HepG2 (cell line): ENCODE results near the gene ABCC3. TPM values are rescaled to one million over a fixed set of nuclear protein-coding genes. Genes with fewer than 3 reads are reported as not detected.

ENCODE experiments used
- BRD4 ChIP-seq: sonication (generic); formaldehyde crosslinking; IDR thresholded peaks from 2 replicates; pipeline ENCODE4 v1.4.0; 2020; ENCODE audit warnings: missing genetic modification reagents
- HES4 ChIP-seq: sonication (generic); formaldehyde crosslinking; IDR thresholded peaks from 2 replicates; pipeline ENCODE4 v1.9.0; 2021; ENCODE audit warnings: mild to moderate bottlenecking, missing genetic modification reagents, borderline replicate concordance
- JUNB ChIP-seq: sonication (generic); formaldehyde crosslinking; IDR thresholded peaks from 2 replicates; pipeline ENCODE4 v1.8.0; 2022; ENCODE audit warnings: missing genetic modification reagents, mild to moderate bottlenecking, borderline replicate concordance
- LCORL ChIP-seq, 2 experiments: fragments of 450-650 bp in 1 of 2; sonication (generic) in 1 of 2; formaldehyde crosslinking in 1 of 2; IDR thresholded peaks; 2 replicates each; pipeline versions ENCODE4 v1.5.0 to v1.6.1; 2017 to 2020; ENCODE audit warnings: antibody characterized with exemption in 1 of 2, missing genetic modification reagents in 1 of 2
- MED1 ChIP-seq: sonication (generic); formaldehyde crosslinking; IDR thresholded peaks from 2 replicates; pipeline ENCODE4 v1.4.0; 2020; ENCODE audit warnings: missing genetic modification reagents
- NCOR1 ChIP-seq: fragments of 200-600 bp; sonication (generic); IDR thresholded peaks from 2 replicates; pipeline ENCODE4 v1.7.0; 2017; ENCODE audit warnings: antibody characterized with exemption, low read length, borderline replicate concordance
- PLRG1 ChIP-seq: fragments of 450-650 bp; conservative IDR thresholded peaks from 2 replicates; pipeline ENCODE4 v1.6.1; 2016
- POGK ChIP-seq: sonication (generic); formaldehyde crosslinking; conservative IDR thresholded peaks from 2 replicates; pipeline ENCODE4 v1.8.0; 2022; ENCODE audit warnings: mild to moderate bottlenecking, moderate library complexity, missing genetic modification reagents
- SNAPC4 ChIP-seq: sonication (generic); formaldehyde crosslinking; IDR thresholded peaks from 2 replicates; pipeline ENCODE4 v1.4.0; 2020; ENCODE audit warnings: mild to moderate bottlenecking, missing genetic modification reagents
- TEAD3 ChIP-seq: optimal IDR thresholded peaks from 2 replicates; pipeline ENCODE3; 2016; ENCODE audit warnings: borderline replicate concordance
- ZBTB1 ChIP-seq: sonication (generic); formaldehyde crosslinking; IDR thresholded peaks from 2 replicates; pipeline ENCODE4 v1.4.0; 2020; ENCODE audit warnings: missing genetic modification reagents, borderline replicate concordance
- ZNF160 ChIP-seq: sonication (generic); formaldehyde crosslinking; IDR thresholded peaks from 2 replicates; pipeline ENCODE4 v1.8.0; 2022; ENCODE audit warnings: mild to moderate bottlenecking, inconsistent platforms, missing genetic modification reagents
- ZNF20 ChIP-seq: sonication (generic); formaldehyde crosslinking; IDR thresholded peaks from 2 replicates; pipeline ENCODE4 v1.4.0; 2020; ENCODE audit warnings: mild to moderate bottlenecking, moderate library complexity, missing genetic modification reagents
- ZNF446 ChIP-seq: sonication (generic); formaldehyde crosslinking; IDR thresholded peaks from 2 replicates; pipeline ENCODE4 v1.5.0; 2020; ENCODE audit warnings: mild to moderate bottlenecking, missing genetic modification reagents
- ZNF589 ChIP-seq: sonication (generic); formaldehyde crosslinking; conservative IDR thresholded peaks from 2 replicates; pipeline ENCODE4 v1.8.0; 2022; ENCODE audit warnings: mild to moderate bottlenecking, moderate library complexity, missing genetic modification reagents
- ZNF879 ChIP-seq: sonication (generic); formaldehyde crosslinking; IDR thresholded peaks from 2 replicates; pipeline ENCODE4 v1.8.1; 2023; ENCODE audit warnings: missing genetic modification reagents
- polyA plus RNA-seq, 8 experiments: library from polyadenylated mRNA; depleted of rRNA in 3 of 8; stranded (reverse) in 7 of 8; unstranded in 1 of 8; fragments of >200 nt; fragmentation: Illumina TruSeq in 4 of 8; extraction: Trizol in 4 of 8; gene quantifications; 2 replicates each; pipeline versions ENCODE4 v1.2.1 to v1.2.3, GENCODE V29; 2011 to 2016; ENCODE audit warnings: low read depth in 4 of 8, missing spikeins in 1 of 8, mixed read lengths in 1 of 8; ENCODE audit not compliant: insufficient read depth in 1 of 8
- total RNA-seq, 5 experiments: library from RNA; depleted of rRNA; stranded (reverse); fragments of >200 nt; fragmentation: Illumina TruSeq; extraction: Trizol; gene quantifications; 2 replicates each; pipeline ENCODE4 v1.2.3, GENCODE V29; 2016; ENCODE audit warnings: low read depth in 1 of 5
- TF ChIP-seq, protein P1 (sequence below): sonication (generic); formaldehyde crosslinking; conservative IDR thresholded peaks from 2 replicates; pipeline ENCODE4 v1.8.0; 2022; ENCODE audit warnings: missing genetic modification reagents
- TF ChIP-seq, protein P2 (sequence below), 2 experiments: fragments of 450-650 bp in 1 of 2; sonication (generic) in 1 of 2; formaldehyde crosslinking; IDR thresholded peaks; 2 replicates each; pipeline versions ENCODE4 v1.5.0 to v1.8.0; 2020 to 2022; ENCODE audit warnings: mild to moderate bottlenecking in 1 of 2, missing genetic modification reagents in 1 of 2

ABCC3 gene
- total and polyA plus RNA-seq, 2 of the 13 experiments (the other 11 are each of a cell fraction or from before 2014, with no cell fraction given), result 25.2 to 50.7 TPM

DNA sequence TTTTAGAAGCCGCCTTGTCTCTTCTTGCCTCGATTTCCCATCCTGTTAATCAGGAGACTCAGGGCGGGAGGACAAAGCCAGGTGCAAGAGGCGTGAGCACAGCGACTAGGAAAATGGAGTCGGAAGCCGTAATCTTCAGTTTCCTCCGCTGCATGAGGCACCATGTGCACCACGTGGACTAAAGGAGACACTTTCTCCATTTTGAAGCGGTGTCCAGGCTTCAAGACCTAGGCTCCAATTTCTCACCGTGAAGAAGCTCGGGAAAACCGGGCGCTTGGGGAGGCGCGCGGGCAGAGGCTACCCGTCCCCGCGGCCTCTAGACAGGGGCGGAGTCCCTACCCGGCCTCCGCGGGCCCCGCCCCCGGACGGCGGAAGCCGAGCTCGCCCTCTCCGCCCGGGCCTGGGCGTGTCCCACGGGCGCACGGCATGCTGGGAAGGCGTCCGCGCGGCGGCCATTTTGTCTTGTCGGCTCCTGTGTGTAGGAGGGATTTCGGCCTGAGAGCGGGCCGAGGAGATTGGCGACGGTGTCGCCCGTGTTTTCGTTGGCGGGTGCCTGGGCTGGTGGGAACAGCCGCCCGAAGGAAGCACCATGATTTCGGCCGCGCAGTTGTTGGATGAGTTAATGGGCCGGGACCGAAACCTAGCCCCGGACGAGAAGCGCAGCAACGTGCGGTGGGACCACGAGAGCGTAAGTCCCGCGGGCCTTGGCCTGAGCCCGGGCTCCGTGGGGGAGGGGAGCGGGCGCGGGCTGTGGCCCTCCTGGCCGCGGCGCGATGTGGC, 84.7 kb downstream of the ABCC3 start, which contains the start of gene LUC7L3 (continued):
- TF ChIP-seq SNAPC4 (CRISPR knock-in tag) (peak; percentile 70; the same call in 1 of the 2 replicates), TEAD3 (CRISPR knock-in tag) (peak; percentile 59), PLRG1 (no peak), LCORL (IDR thresholded peaks at IDR 0.05) (peak; percentile 72), LCORL (CRISPR knock-in tag; IDR thresholded peaks at IDR 0.05) (peak; percentile 82), ZNF446 (peak; percentile 95; the same call in 1 of the 2 replicates), ZBTB1 (CRISPR knock-in tag) (0 out of 2 replicates have a peak, but pooled peaks have one; percentile 16), MED1 (CRISPR knock-in tag) (peak; percentile 76), JUNB (CRISPR knock-in tag) (no peak; the same call in 1 of the 2 replicates), NCOR1 (peak; percentile 54; the same call in 1 of the 2 replicates), POGK (CRISPR knock-in tag) (peak; percentile 79), ZNF879 (CRISPR knock-in tag) (peak; percentile 85; the same call in 1 of the 2 replicates), ZNF20 (CRISPR knock-in tag) (peak; percentile 63; the same call in 1 of the 2 replicates), ZNF160 (peak; percentile 37; the same call in 1 of the 2 replicates), BRD4 (peak; percentile 46), ZNF589 (CRISPR knock-in tag) (peak; percentile 38; the same call in 1 of the 2 replicates), HES4 (CRISPR knock-in tag) (peak; percentile 76)
- TF ChIP-seq, protein P1, sequence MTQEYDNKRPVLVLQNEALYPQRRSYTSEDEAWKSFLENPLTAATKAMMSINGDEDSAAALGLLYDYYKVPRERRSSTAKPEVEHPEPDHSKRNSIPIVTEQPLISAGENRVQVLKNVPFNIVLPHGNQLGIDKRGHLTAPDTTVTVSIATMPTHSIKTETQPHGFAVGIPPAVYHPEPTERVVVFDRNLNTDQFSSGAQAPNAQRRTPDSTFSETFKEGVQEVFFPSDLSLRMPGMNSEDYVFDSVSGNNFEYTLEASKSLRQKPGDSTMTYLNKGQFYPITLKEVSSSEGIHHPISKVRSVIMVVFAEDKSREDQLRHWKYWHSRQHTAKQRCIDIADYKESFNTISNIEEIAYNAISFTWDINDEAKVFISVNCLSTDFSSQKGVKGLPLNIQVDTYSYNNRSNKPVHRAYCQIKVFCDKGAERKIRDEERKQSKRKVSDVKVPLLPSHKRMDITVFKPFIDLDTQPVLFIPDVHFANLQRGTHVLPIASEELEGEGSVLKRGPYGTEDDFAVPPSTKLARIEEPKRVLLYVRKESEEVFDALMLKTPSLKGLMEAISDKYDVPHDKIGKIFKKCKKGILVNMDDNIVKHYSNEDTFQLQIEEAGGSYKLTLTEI (CRISPR knock-in tag), result no peak
- TF ChIP-seq, protein P2, sequence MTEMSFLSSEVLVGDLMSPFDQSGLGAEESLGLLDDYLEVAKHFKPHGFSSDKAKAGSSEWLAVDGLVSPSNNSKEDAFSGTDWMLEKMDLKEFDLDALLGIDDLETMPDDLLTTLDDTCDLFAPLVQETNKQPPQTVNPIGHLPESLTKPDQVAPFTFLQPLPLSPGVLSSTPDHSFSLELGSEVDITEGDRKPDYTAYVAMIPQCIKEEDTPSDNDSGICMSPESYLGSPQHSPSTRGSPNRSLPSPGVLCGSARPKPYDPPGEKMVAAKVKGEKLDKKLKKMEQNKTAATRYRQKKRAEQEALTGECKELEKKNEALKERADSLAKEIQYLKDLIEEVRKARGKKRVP (CRISPR knock-in tag; IDR thresholded peaks at IDR 0.05), result peak in 1 of 2 experiments; percentile 56; a peak in 1 of 4 replicates
